Stimulated activated CD8-positive, alpha-beta memory T cell treated with anti-CD3 and anti-CD28 coated beads, Interleukin-4, amount 100 ng/mL, for 24 hours (primary cell): Measurements from ENCODE around the gene TFAP2A.

Experiments used
- DNase-seq: peaks from one replicate; pipeline ENCODE4 v3.0.0-alpha.2; 2020; ENCODE audit warnings: low read depth

TFAP2A gene

DNA sequence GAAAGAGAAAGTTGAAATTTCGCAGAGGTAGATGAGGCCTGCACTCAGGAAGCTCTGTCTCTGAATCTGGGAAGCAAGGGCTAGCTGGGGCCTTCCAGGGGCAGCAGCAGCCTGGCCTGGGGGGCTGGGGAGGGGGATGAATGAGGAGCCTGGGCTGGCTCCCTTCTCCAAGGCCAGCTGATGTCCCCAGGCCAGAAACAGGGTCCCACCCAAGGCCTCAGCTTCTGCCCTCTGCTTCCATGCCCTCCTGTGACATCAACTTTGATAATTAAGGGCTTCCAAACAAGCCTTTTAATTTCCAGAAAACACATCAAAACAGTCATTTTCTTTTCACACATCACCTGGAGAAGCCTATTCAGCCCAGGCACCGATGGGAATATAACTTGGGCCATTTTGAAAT is 15.4 kb downstream of the TFAP2A start:
- no peak for DNase-seq

- no peak for DNase-seq
These were observed 16.2 kb downstream of the TFAP2A start for GRCh38 chr6:10398446-10399218.

DNA sequence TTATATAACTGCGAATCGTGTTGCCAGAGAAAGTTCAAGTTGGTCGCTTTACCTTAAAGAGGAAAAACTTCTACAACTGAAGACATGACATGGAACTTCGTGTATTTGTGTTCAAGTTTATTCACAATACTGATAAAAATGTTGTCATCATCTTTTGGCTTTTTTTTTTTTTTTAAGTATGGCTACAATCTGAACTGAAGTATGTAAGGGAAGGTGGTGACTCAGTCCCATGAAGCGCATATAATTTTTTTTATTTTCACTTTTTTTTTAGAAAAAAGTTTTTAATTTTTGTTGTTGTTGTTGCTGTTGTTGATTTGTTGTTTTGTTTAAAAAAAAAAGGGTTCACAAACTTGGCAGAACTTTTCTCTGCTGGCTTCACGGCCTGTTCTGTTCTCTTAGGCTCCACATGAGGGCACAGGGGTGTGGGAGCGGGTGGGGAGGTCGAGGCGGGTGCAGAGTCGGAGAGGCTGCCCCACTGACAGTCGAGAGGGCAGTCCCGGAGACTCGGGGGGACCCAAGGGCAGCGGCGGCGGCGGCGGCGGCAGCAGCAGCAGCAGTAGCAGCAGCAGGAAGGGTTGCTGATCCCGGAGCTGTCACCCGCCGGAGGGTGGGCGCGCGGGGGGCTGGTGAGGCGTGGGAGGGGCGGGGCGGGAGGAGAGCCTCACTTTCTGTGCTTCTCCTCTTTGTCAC is 17.0 kb downstream of the TFAP2A start:
- DNase-seq: no peak

DNA sequence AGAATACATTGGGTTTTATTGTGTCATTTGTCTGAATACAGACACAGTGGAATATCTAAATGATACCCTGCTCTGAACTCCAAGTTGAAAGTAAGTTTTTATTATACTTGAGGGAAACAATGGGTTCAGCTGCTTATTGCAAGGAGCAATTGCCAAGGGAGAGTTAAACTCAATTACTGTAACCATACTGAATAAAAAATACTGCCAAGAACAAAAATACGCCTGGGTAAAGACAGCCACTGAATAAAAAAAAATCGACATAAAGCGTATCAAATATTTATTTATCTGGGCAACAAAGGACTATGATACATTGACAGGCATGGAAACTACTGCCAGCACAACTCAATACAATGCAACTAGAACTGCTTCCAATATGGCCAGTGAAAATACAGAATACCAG is 18.1 kb downstream of the TFAP2A start:
- no peak for DNase-seq

- no peak for DNase-seq
These were observed 18.9 kb downstream of the TFAP2A start for GRCh38 chr6:10395704-10396546.

DNA sequence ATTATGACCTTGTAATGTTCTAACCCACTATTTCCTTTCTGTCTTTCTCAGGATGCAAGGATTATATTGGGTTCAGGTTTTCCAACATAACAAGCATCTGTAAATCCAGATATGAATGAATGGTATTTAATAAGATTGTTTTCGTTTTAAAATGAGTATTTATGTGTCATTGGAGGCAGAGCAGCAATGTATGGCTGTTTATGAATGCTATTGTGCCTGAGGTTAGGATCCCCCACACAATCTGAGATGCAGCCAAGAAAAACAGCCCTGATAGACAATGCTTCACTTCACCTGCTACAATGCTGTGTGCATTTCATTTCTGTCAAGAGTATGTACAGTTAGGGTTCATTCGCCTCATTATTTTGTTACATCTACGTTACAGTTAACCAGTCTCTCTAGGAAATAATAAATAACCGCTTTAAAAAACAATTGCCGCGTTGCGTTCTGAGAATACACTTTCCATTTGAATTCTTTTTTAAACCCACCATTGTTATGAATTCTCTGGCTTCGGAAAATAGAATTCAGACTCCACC is 19.6 kb downstream of the TFAP2A start:
- DNase-seq: no peak

- DNase-seq: no peak
These were observed 21.2 kb downstream of the TFAP2A start for GRCh38 chr6:10393544-10394225.

- no peak for DNase-seq
These were observed 23.1 kb downstream of the TFAP2A start for GRCh38 chr6:10391799-10392198.

DNA sequence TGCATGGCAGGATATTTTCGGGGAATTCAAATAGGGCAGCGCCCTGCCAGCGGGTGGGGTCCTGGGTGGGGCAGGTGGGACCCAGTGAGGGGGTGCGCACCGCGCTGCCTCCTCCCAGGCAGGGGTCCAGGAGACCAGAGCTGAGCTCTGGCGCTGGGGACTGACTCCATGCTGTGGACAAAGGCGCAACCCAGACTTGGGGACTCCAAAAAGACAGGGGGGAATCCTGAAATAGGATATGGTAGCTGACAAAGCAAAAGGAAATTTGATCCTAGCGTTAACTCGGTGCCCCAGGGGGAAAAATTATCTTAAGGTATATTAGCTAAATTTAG is 23.6 kb downstream of the TFAP2A start:
- DNase-seq: no peak

- no peak for DNase-seq
These were observed 24.2 kb downstream of the TFAP2A start for GRCh38 chr6:10390495-10391298.

GRCh38 chr6:10389739-10390494 is 25.0 kb downstream of the TFAP2A start:
- no peak for DNase-seq

DNA sequence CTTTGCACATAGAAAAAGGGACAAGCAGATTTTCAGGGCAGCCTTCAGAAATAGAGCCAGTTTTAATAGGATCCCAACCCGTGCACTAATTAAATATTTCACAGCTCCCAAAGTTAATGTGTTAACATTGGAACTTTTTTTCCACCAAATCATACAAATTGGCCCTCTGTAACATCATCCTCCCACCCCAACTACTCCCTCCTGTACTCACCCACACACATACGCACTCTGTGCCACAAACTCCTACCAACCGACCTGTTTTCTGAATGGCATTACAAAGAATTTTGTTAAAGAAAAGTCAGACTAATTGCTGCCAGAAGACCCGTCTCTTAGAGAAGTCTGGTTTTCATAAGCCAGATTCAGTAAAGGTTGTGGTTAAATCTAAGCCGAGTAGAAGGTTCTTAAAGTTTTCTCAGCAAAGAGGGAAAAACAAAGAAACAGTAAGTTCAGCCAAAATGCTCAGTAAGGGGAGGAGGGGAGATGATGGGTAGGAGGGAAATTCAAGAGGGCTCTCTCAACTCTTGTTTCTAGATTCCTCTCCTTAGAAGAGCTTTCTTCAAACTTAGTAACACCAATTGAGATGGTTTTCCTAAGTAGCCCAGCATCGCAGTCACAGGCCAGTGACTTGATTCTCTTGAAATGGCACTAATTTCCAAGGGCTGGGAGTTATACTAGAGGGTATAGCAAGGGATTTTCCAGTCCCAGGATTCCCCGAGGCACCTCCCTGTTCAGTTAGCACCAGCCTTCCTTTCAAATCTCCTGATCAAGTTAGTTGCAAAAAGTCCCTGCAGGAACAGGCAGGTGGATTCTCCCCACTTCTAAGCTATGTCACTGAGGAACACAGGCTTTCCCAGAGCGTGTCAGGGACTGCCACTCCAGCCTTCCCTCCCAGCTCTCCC is 27.9 kb downstream of the TFAP2A start:
- no peak for DNase-seq

DNA sequence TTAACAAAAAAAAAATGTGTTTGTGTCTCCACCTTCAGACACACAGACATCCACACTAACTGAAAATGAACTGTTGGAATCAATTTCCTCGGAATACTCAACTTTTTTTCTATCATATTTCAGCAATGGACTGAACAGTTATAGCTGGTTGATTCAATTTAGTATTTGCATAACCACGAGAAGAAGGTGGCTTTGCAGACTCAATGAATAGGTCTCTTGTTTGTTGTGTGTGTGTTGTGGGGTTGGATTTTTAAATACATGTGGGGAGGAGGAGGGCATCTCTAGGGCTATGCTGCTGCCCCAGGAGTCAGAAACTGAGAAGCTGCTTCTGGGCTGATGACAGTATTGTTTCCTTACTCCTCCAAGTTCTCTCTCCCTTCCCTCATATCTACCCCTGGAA is 28.7 kb downstream of the TFAP2A start:
- DNase-seq: no peak

- DNase-seq: no peak
These were observed 29.2 kb downstream of the TFAP2A start for GRCh38 chr6:10385524-10386132.

- no peak for DNase-seq
These were observed 30.0 kb downstream of the TFAP2A start for GRCh38 chr6:10384610-10385523.

GRCh38 chr6:10384091-10384609 is 30.7 kb downstream of the TFAP2A start:
- DNase-seq: no peak

DNA sequence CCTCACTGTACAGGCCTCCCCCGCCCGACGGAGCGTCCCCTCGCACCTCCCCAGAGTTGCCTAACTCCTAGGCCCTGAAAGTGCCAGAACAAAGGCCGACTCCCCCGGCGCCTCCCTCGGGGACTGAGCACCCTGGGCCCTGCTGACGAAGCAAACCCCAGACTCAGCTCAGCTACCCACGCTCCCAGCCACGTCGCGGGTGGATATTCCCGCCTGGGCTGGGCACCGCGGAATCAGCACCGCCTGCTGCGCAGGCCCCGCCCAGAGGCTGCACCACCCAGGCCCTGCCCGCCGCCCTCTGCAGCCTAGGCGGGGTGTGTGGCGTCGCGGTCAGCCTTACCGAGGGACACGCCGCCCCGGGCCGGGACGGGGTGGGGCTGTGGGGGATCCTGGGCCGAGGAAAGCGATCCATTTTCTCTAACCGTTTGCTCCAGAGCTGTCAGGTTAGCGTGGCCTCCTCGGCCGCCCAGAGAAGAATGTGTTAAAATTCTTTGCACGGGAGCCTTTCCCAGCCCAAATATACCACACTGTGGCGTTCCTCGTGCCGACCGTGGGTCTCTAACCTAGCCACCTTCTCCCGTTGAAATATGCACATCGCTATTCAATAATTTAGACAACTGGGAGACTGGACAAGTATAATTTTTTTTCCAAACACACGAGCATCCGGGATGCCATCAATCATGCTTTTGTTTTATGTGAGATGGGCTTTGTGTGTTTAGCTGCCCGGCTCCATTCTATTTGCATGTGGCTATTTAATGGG is 31.4 kb downstream of the TFAP2A start:
- DNase-seq: no peak
